Astrocyte of the spinal cord (primary cell): ENCODE results near the gene KLHL34.

ENCODE experiments used
- DNase-seq: peaks from one replicate; pipeline ENCODE4 v3.0.0; 2011; ENCODE audit warnings: low read depth, low spot score
- H3K4me3 ChIP-seq: 2 replicates; pipeline ENCODE4 v1.5.1; 2011; ENCODE audit warnings: low read depth, mild to moderate bottlenecking, low read length, moderate library complexity
- CTCF ChIP-seq: IDR thresholded peaks from 2 replicates; pipeline ENCODE4 v1.5.1; 2012; ENCODE audit warnings: low read depth, mild to moderate bottlenecking, low read length, inconsistent platforms
- in situ Hi-C: cut with HindIII; loops from 2 replicates; pipeline ENCODE4 v1.10.0; 2017; ENCODE audit warnings: low sequenced_read_pairs

The KLHL34 gene

GRCh38 chrX:21658152-21658737, at the start of gene KLHL34:
KLHL34 (minus strand) TSS chrX:21658330; CDS start chrX:21657788, 542 bp downstream.
- in situ Hi-C loops = no loop called here
- no peak for TF ChIP-seq CTCF
- peak within 1 kb of the TSS; percentile 12 for H3K4me3 ChIP-seq
- DNase-seq = no peak

GRCh38 chrX:21705225-21705624, 47.1 kb upstream of the KLHL34 start:
- TF ChIP-seq CTCF = no peak
- DNase-seq = no peak
- in situ Hi-C loops = no loop called here
- no peak overlapping the region for H3K4me3 ChIP-seq

- no peak overlapping the region for H3K4me3 ChIP-seq
- DNase-seq = no peak
- in situ Hi-C loops = no loop called here
- TF ChIP-seq CTCF = no peak
These were observed 44.6 kb upstream of the KLHL34 start for GRCh38 chrX:21702725-21703124.

GRCh38 chrX:21700967-21701366, 42.8 kb upstream of the KLHL34 start:
- no peak overlapping the region for H3K4me3 ChIP-seq
- TF ChIP-seq CTCF = no peak
- no peak for DNase-seq
- in situ Hi-C loops = no loop called here

GRCh38 chrX:21700275-21700674, 42.1 kb upstream of the KLHL34 start:
- no peak overlapping the region for H3K4me3 ChIP-seq
- no peak for DNase-seq
- in situ Hi-C loops = no loop called here
- no peak for TF ChIP-seq CTCF

GRCh38 chrX:21699136-21699535, 41.0 kb upstream of the KLHL34 start:
- no peak for TF ChIP-seq CTCF
- no peak overlapping the region for H3K4me3 ChIP-seq
- in situ Hi-C loops = no loop called here

GRCh38 chrX:21698272-21698671, 40.1 kb upstream of the KLHL34 start:
- in situ Hi-C loops = no loop called here

More at GRCh38 chrX:21699136-21699535, 41.0 kb upstream of the KLHL34 start:
- DNase-seq = no peak

More at GRCh38 chrX:21698272-21698671, 40.1 kb upstream of the KLHL34 start:
- TF ChIP-seq CTCF = no peak
- DNase-seq = no peak
- H3K4me3 ChIP-seq = no peak overlapping the region
